ENCODE measurements around the gene ANK3. TPM values are rescaled to one million over a fixed set of nuclear protein-coding genes. Genes with fewer than 3 reads are reported as not detected.

ANK3 gene
- total RNA-seq, 1 experiment from 2014 or later, result 15.3 TPM

DNA sequence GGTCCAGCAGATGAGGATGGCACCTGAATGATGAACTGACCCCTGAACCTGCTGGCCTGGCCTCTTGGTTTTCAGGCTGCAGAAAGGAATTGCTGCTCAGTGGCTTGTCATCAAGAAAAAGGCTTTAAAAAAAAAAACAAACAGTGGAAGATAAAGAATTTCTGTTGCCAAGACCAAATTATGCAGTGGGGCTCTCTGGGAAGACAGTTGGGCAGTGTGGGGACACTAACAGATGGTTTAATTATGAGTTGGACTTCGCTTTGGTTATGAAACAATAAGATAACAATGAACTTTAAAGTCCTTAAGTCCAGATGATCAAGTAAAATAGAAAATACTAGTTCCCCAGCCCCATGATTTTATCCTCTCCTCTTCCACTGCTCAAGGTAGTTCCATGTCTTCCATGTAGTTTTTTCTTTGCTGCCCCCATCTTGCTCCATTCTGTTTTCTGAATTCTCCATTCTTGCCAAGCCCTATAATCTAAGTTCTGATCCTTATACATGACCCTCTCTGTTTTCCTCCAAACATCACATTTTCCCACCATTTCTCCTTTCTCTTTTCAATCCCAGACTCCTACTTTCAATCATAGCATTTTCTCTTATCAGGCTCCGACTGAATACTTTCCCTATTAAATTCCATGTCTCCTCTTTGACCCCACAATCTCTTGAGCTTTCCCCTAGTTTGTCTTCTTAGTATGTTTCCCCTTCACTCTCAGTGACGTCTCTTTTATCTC is 52.6 kb downstream of the ANK3 start:
- ChIA-PET RAD21 (ENCODE audit: low non-redundant PET in 1 of 2, low total read pairs in 2 of 2, uncharacterized antibody in 2 of 2, unreplicated experiment in 2 of 2) (no interaction called here), CTCF (no interaction called here), POLR2A (interaction anchor here (1.5 kb wide), 1 partner anchor 14 kb away, joined by 3 read pairs; no protein-coding TSS in a partner anchor)
- BruUV-seq (replicated peaks), result no TSS peak
- DNase-seq (ENCODE audit: low read depth, low spot score) (no peak), ATAC-seq (no peak)
- TF ChIP-seq SRF (IDR thresholded peaks at IDR 0.05; ENCODE audit: low read depth) (no peak), ZNF274 (IDR thresholded peaks at IDR 0.05; ENCODE audit: low read depth, low read length) (no peak), RAD21 (IDR thresholded peaks at IDR 0.05; ENCODE audit: low read depth) (no peak), SP1 (IDR thresholded peaks at IDR 0.05; ENCODE audit: low read depth) (no peak), POLR2AphosphoS5 (IDR thresholded peaks at IDR 0.05; ENCODE audit: low read depth, low read length) (no peak), JUND (IDR thresholded peaks at IDR 0.05) (no peak), ZFX (IDR thresholded peaks at IDR 0.05) (no peak), FOSL1 (IDR thresholded peaks at IDR 0.05; ENCODE audit: low read depth) (no peak), EGR1 (IDR thresholded peaks at IDR 0.05; ENCODE audit: low read depth) (no peak), EZH2 (IDR thresholded peaks at IDR 0.05) (no peak), TCF7L2 (IDR thresholded peaks at IDR 0.05; ENCODE audit: borderline replicate concordance, extremely low read depth, insufficient read depth, insufficient read length) (no peak), ELF1 (IDR thresholded peaks at IDR 0.05; ENCODE audit: borderline replicate concordance, low read depth) (no peak)
- TF ChIP-seq, protein P1, sequence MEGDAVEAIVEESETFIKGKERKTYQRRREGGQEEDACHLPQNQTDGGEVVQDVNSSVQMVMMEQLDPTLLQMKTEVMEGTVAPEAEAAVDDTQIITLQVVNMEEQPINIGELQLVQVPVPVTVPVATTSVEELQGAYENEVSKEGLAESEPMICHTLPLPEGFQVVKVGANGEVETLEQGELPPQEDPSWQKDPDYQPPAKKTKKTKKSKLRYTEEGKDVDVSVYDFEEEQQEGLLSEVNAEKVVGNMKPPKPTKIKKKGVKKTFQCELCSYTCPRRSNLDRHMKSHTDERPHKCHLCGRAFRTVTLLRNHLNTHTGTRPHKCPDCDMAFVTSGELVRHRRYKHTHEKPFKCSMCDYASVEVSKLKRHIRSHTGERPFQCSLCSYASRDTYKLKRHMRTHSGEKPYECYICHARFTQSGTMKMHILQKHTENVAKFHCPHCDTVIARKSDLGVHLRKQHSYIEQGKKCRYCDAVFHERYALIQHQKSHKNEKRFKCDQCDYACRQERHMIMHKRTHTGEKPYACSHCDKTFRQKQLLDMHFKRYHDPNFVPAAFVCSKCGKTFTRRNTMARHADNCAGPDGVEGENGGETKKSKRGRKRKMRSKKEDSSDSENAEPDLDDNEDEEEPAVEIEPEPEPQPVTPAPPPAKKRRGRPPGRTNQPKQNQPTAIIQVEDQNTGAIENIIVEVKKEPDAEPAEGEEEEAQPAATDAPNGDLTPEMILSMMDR (IDR thresholded peaks at IDR 0.05 in 2 of 3, conservative IDR thresholded peaks at IDR 0.05 in 1 of 3; ENCODE audit: borderline replicate concordance in 1 of 3, insufficient read depth in 1 of 3, low read depth in 2 of 3, low read length in 2 of 3), result no peak
- TF ChIP-seq, protein P2, sequence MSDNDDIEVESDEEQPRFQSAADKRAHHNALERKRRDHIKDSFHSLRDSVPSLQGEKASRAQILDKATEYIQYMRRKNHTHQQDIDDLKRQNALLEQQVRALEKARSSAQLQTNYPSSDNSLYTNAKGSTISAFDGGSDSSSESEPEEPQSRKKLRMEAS (IDR thresholded peaks at IDR 0.05), result no peak
- TF ChIP-seq, protein P3, sequence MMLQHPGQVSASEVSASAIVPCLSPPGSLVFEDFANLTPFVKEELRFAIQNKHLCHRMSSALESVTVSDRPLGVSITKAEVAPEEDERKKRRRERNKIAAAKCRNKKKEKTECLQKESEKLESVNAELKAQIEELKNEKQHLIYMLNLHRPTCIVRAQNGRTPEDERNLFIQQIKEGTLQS (IDR thresholded peaks at IDR 0.05), result no peak
- no peaks in the 10 kb centered on the region for H3K4me1 ChIP-seq (ENCODE audit: control insufficient read depth in 1 of 2, insufficient read depth in 2 of 2, low read length in 2 of 2)
- no peaks in the 10 kb centered on the region for H4K20me1 ChIP-seq (ENCODE audit: insufficient read depth)
- intact Hi-C loops (cut with micrococcal nuclease), result loop anchor here (5.0 kb wide), 1 partner anchor 95 kb away; no protein-coding TSS in a partner anchor
- H3K9me2 ChIP-seq (ENCODE audit: insufficient read depth), result no peaks in the 10 kb centered on the region
- no peak overlapping the region for H3K4me2 ChIP-seq (ENCODE audit: low read length)
- H3K79me2 ChIP-seq (ENCODE audit: insufficient read depth, low read length), result no peaks in the 10 kb centered on the region
- no peak overlapping the region for H3K4me3 ChIP-seq (replicated peaks in 1 of 2; ENCODE audit: low read depth in 1 of 2, low read length in 2 of 2)
- no peaks in the 10 kb centered on the region for H3K27me3 ChIP-seq (ENCODE audit: insufficient read depth, low read length)
- H3K27ac ChIP-seq (ENCODE audit: low read depth, low read length), result no peak overlapping the region
- no peaks in the 10 kb centered on the region for H3K36me3 ChIP-seq (ENCODE audit: control insufficient read depth in 1 of 2, insufficient read depth in 2 of 2, low read length in 2 of 2)
- no peak overlapping the region for H3K9ac ChIP-seq (ENCODE audit: low read length)
- H2AFZ ChIP-seq (ENCODE audit: low read depth, low read length, poor library complexity, severe bottlenecking), result no peak overlapping the region
- no peaks in the 10 kb centered on the region for H3K9me3 ChIP-seq (ENCODE audit: control insufficient read depth in 1 of 2, insufficient read depth in 1 of 2, low read depth in 1 of 2, low read length in 2 of 2)
